Loucy (cell line): ENCODE results near the gene PDE5A.

Experiments
- H2AFZ ChIP-seq: fragments of 200-600 bp; sonication (generic); 2 replicates; pipeline ENCODE4 v1.6.0; 2016; ENCODE audit warnings: antibody characterized with exemption, mild to moderate bottlenecking, low read length, moderate library complexity
- H3F3A ChIP-seq: fragments of 200-600 bp; 2 replicates; pipeline ENCODE4 v1.6.0; 2016; ENCODE audit warnings: antibody characterized with exemption, low read depth, mild to moderate bottlenecking
- H3K27me3 ChIP-seq: fragments of 200-600 bp; sonication (generic); 2 replicates; pipeline ENCODE4 v1.6.1; 2014; ENCODE audit warnings: low read length, mild to moderate bottlenecking; ENCODE audit not compliant: insufficient read depth, poor library complexity, severe bottlenecking
- H3K36me3 ChIP-seq: fragments of 200-600 bp; sonication (generic); 2 replicates; pipeline ENCODE4 v1.6.1; 2016; ENCODE audit warnings: low read length; ENCODE audit not compliant: insufficient read depth
- H3K4me1 ChIP-seq: fragments of 200-600 bp; sonication (generic); 2 replicates; pipeline ENCODE4 v1.5.1; 2014; ENCODE audit warnings: low read length, mild to moderate bottlenecking; ENCODE audit not compliant: insufficient read depth, poor library complexity, severe bottlenecking
- H3K4me2 ChIP-seq: fragments of 200-600 bp; sonication (generic); 2 replicates; pipeline ENCODE4 v1.6.0; 2014; ENCODE audit warnings: antibody characterized with exemption, low read length, low read depth, mild to moderate bottlenecking; ENCODE audit not compliant: poor library complexity, severe bottlenecking
- H3K4me3 ChIP-seq: fragments of 200-600 bp; sonication (generic); 2 replicates; pipeline ENCODE4 v1.5.1; 2014; ENCODE audit warnings: low read length, mild to moderate bottlenecking, mixed read lengths; ENCODE audit not compliant: poor library complexity, severe bottlenecking
- H3K79me2 ChIP-seq: fragments of 200-600 bp; sonication (generic); 2 replicates; pipeline ENCODE4 v1.6.1; 2014; ENCODE audit warnings: low read length; ENCODE audit not compliant: insufficient read depth
- H3K9ac ChIP-seq: fragments of 200-600 bp; sonication (generic); 2 replicates; pipeline ENCODE4 v1.6.0; 2014; ENCODE audit warnings: mild to moderate bottlenecking, low read depth, low read length, moderate library complexity; ENCODE audit not compliant: poor library complexity, severe bottlenecking
- H3K9me2 ChIP-seq: fragments of 200-600 bp; sonication (generic); replicated peaks from 2 replicates; pipeline ENCODE4 v1.6.1; 2016; ENCODE audit warnings: low read depth, low read length, mixed read lengths
- H3K9me3 ChIP-seq: fragments of 200-600 bp; sonication (generic); 2 replicates; pipeline ENCODE4 v1.6.1; 2014; ENCODE audit warnings: mild to moderate bottlenecking, antibody characterized with exemption, low read length, low read depth; ENCODE audit not compliant: insufficient read depth
- H4K20me1 ChIP-seq: fragments of 200-600 bp; sonication (generic); 2 replicates; pipeline ENCODE4 v1.6.0; 2014; ENCODE audit warnings: antibody characterized with exemption, low read length, mild to moderate bottlenecking; ENCODE audit not compliant: insufficient read depth, poor library complexity, severe bottlenecking
- EZH2phosphoT487 ChIP-seq: fragments of 200-600 bp; IDR thresholded peaks from 2 replicates; pipeline ENCODE4 v1.6.1; 2018; ENCODE audit warnings: antibody characterized with exemption, mild to moderate bottlenecking, moderate library complexity, borderline replicate concordance
- TF ChIP-seq, protein P1 (sequence below): fragments of 200-600 bp; sonication (generic); conservative IDR thresholded peaks from 2 replicates; pipeline ENCODE4 v1.5.1; 2014; ENCODE audit warnings: mild to moderate bottlenecking, antibody characterized with exemption, low read length

PDE5A gene

DNA sequence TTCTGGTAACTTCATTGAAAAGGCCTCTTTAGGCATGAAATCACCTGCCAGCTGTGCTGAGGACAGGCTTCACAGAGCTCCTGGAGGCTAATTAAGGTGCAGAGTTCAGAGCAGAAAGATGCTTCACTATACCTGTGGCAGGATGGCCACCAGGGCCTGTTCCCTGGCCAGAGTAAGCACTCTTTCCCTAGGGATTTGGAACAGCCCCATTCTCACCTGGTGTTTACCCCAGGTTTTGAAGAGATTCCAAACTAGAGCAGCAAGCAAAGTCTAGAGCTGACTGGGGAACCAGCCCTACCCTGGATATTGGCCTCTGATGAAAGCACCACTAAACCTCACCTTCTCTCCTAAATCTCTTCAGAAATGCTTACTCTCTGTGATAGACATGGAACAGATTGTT is 148.8 kb downstream of the PDE5A start:
- TF ChIP-seq, protein P1, sequence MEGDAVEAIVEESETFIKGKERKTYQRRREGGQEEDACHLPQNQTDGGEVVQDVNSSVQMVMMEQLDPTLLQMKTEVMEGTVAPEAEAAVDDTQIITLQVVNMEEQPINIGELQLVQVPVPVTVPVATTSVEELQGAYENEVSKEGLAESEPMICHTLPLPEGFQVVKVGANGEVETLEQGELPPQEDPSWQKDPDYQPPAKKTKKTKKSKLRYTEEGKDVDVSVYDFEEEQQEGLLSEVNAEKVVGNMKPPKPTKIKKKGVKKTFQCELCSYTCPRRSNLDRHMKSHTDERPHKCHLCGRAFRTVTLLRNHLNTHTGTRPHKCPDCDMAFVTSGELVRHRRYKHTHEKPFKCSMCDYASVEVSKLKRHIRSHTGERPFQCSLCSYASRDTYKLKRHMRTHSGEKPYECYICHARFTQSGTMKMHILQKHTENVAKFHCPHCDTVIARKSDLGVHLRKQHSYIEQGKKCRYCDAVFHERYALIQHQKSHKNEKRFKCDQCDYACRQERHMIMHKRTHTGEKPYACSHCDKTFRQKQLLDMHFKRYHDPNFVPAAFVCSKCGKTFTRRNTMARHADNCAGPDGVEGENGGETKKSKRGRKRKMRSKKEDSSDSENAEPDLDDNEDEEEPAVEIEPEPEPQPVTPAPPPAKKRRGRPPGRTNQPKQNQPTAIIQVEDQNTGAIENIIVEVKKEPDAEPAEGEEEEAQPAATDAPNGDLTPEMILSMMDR = no peak
- TF ChIP-seq EZH2phosphoT487 = no peak
- no peaks in the 10 kb centered on the region for H3K27me3 ChIP-seq
- H3K36me3 ChIP-seq = peaks cover 8% of the 10 kb centered on the region; the same call in 1 of the 2 replicates

DNA sequence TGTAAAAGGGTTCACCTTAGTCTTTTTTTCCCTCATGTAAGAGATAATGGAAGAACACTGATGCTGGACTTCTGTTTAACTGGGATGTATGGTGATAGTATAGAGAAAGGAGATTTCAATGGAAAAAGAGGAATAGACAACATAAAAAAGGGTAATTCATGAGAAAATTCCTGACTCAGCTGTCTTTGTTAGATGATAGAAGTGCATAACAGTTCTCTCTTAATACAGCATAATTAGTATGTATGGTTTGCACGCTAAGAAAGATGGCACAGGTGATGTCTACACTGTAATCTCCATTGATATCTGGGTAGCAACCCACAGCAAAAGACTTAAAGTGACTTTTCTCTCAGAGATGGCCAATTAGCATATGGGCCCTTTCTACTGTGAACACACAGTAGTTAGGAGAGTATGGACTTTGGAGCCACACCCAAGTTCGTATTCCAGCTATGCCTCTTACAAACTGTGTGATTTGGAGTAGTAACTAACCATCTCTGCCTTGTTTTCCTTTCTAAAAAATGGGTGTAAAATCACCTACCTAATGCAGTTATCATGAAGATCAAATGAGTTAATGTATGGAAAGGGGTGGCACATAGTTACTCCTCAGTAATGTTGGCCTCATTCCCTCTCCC is 149.3 kb downstream of the PDE5A start:
- Histone ChIP-seq H3F3A (no peaks in the 10 kb centered on the region), H3K9ac (no peak overlapping the region), H3K27me3 (no peaks in the 10 kb centered on the region), H4K20me1 (no peaks in the 10 kb centered on the region), H3K79me2 (no peaks in the 10 kb centered on the region), H3K4me2 (no peak overlapping the region), H3K9me3 (no peaks in the 10 kb centered on the region), H2AFZ (no peak overlapping the region), H3K36me3 (peaks cover 8% of the 10 kb centered on the region; the same call in 1 of the 2 replicates), H3K9me2 (no peaks in the 10 kb centered on the region), H3K4me1 (no peaks in the 10 kb centered on the region), H3K4me3 (no peak overlapping the region)
- TF ChIP-seq EZH2phosphoT487 = no peak
- TF ChIP-seq, protein P1 = no peak

More for the DNA sequence above, 148.8 kb downstream of the PDE5A start:
- no peak overlapping the region for H3K4me3 ChIP-seq
- H3K9ac ChIP-seq = no peak overlapping the region
- no peaks in the 10 kb centered on the region for H3F3A ChIP-seq
- H4K20me1 ChIP-seq = no peaks in the 10 kb centered on the region
- no peaks in the 10 kb centered on the region for H3K9me2 ChIP-seq
- no peaks in the 10 kb centered on the region for H3K79me2 ChIP-seq
- no peaks in the 10 kb centered on the region for H3K4me1 ChIP-seq
- H3K4me2 ChIP-seq = no peak overlapping the region
- H3K9me3 ChIP-seq = no peaks in the 10 kb centered on the region
- H2AFZ ChIP-seq = no peak overlapping the region

DNA sequence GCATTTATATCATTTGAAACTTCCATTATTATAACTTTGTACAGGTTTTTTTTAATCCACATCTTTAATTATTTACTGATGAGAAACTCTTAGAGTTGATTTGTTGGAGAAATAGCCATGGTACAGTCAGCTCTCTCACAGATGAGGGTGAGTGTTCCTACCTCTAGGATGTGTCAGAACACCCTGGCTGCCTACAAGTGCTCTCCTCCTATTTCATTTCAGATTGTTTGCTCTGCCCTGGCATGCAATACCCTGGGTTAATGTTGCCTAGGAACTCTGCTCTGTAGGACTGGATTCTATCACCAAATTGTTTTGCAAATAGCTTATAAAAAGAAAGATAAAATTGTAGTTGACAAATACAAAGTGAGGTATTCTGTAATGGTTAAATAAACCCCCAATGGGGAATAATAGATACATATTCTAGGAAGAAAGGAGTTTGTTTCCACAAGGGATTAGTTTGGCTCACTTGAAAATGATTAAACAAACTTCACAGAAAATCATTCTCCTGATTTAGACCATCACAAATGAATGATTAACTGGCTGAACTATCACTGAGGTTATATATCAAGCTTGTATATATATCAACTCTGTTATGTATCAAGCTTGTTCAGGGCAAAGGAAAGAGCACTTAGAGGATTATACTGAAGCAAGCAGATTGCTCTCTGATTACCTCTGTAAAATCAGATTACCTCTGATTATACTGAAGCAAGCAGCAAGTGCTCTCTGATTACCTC is 150.0 kb downstream of the PDE5A start:
- TF ChIP-seq EZH2phosphoT487 = no peak
- TF ChIP-seq, protein P1 = no peak
- Histone ChIP-seq H3K79me2 (no peaks in the 10 kb centered on the region), H2AFZ (no peak overlapping the region), H3K4me1 (no peaks in the 10 kb centered on the region), H3K27me3 (no peaks in the 10 kb centered on the region), H4K20me1 (no peaks in the 10 kb centered on the region), H3K4me2 (no peak overlapping the region), H3K9me2 (no peaks in the 10 kb centered on the region), H3F3A (no peaks in the 10 kb centered on the region), H3K36me3 (peaks cover 8% of the 10 kb centered on the region; the same call in 1 of the 2 replicates), H3K9ac (no peak overlapping the region), H3K9me3 (no peaks in the 10 kb centered on the region), H3K4me3 (no peak overlapping the region)
